ENCODE data around the gene DHDDS.
"Not testable (repeated sequence)": the region's sequence is repeated elsewhere in the genome, so short reads cannot be mapped to it uniquely, and the experiment has no call there.

Gene DHDDS

DNA sequence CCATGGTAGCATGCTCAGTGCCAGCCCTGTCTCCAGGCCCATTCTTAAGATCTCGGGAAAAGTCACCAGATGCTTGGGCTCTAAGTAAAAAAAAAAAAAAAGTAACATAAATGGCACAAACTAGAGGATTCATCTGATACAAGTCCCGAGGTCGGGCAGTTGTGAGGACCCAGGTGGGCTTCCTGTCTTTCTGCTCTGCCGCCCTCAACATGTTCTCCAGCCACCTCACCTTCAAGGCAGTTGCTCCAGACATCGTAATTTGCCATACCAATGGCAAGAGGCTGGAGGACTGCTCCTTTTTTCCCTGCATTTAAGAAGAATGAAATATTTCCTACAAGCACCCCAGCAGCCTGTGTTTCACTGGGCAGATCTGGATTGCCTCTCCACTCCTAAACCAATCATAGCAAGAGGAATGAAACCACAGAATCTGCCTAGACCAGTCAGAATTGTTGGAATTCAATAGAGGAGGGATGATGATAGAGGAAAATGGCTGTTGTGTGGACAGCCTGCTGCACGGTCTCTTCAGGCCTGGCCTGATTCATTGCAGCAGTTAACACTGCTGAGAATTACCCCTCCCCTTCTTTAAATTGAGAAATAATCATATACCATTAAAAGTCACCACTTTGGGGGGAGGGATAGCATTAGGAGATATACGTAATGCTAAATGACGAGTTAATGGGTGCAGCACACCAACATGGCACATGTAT, 45.5 kb downstream of the DHDDS start:
- DNase-seq = peak; percentile 20

- DNase-seq = no peak
These were observed 46.0 kb downstream of the DHDDS start for GRCh38 chr1:26478159-26478558.

- no peak for DNase-seq
These were observed 46.9 kb downstream of the DHDDS start for GRCh38 chr1:26478988-26479387.

GRCh38 chr1:26482921-26483320, 50.8 kb downstream of the DHDDS start:
- no peak for DNase-seq

- DNase-seq = no peak
These were observed 51.9 kb downstream of the DHDDS start for GRCh38 chr1:26483980-26484379.

DNA sequence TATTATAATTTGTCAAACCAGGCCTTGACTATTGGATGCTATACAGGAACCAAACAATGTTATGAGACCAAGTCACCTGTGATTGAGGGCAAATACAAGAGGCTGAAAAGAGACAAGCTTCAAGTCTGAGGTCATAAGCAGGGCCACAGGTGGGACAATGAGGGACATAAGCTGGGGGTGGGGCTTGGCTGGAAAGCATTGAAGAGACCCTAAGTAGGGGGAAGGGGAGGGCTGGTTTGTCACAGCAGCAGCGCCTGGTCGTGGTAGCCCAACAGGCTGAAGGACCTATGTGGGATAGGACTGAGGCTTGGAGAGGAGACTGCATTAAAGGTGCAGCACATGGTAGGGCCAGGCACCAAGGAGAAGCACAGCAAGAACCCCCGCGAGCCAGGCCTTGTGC, 58.0 kb downstream of the DHDDS start:
- no peak for DNase-seq

- no peak for DNase-seq
These were observed 61.1 kb downstream of the DHDDS start for GRCh38 chr1:26493267-26493666.

DNA sequence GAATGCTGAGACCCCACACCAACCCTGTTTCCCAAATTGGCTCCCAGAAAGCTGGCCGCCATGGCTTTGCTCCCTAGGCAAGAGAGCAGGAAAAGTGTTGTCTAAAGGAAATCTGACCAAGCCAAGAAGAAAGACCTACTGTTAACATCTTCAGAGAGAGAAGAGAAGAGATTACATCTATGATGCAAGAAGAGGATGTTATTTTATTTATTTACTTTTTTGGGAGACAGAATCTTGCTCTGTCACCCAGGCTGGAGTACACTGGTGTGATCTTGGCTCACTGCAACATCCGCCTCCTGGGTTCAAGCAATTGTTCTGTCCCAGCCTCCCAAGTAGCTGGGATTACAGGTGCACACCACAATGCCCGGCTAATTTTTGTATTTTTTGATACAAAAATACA, 61.8 kb downstream of the DHDDS start:
- DNase-seq = no peak

GRCh38 chr1:26496861-26497260, 64.7 kb downstream of the DHDDS start:
- no peak for DNase-seq

GRCh38 chr1:26498894-26499293, 66.8 kb downstream of the DHDDS start:
- no peak for DNase-seq

GRCh38 chr1:26500488-26501175, 68.5 kb downstream of the DHDDS start:
- DNase-seq = peak; percentile 95

GRCh38 chr1:26510711-26511110, 78.6 kb downstream of the DHDDS start:
- not testable (repeated sequence) for DNase-seq

- DNase-seq = not testable (repeated sequence)
These were observed 83.7 kb downstream of the DHDDS start for GRCh38 chr1:26515836-26516235.

GRCh38 chr1:26516987-26517765, 85.1 kb downstream of the DHDDS start:
- no peak for DNase-seq

- DNase-seq = no peak
These were observed 85.6 kb downstream of the DHDDS start for GRCh38 chr1:26517766-26518049.

GRCh38 chr1:26518355-26518754, 86.2 kb downstream of the DHDDS start:
- DNase-seq = no peak

- DNase-seq = no peak
These were observed 88.2 kb downstream of the DHDDS start for GRCh38 chr1:26520339-26520738.
